ENCODE measurements around the gene SLC10A3.

The SLC10A3 gene

GRCh38 chrX:154471839-154472684 lies 18.4 kb downstream of the SLC10A3 start:
- Histone ChIP-seq H3K36me3 (ENCODE audit: control insufficient read depth, insufficient read depth, low read length) (no peaks in the 10 kb centered on the region; the same call in 1 of the 2 replicates), H3K4me3 (replicated peaks; ENCODE audit: low read depth, low read length) (no peak overlapping the region), H3K27me3 (replicated peaks; ENCODE audit: control insufficient read depth, insufficient read depth, low read length) (no peaks in the 10 kb centered on the region)
- TF ChIP-seq CTCF (IDR thresholded peaks at IDR 0.05; ENCODE audit: insufficient read depth, low read length, poor library complexity, severe bottlenecking): no peak
- no peak for DNase-seq (ENCODE audit: extremely low read depth, insufficient read length)

- no peak for DNase-seq (ENCODE audit: extremely low read depth, insufficient read length)
- Histone ChIP-seq H3K4me3 (replicated peaks; ENCODE audit: low read depth, low read length) (no peak overlapping the region), H3K36me3 (ENCODE audit: control insufficient read depth, insufficient read depth, low read length) (no peaks in the 10 kb centered on the region; the same call in 1 of the 2 replicates), H3K27me3 (replicated peaks; ENCODE audit: control insufficient read depth, insufficient read depth, low read length) (no peaks in the 10 kb centered on the region)
- no peak for TF ChIP-seq CTCF (IDR thresholded peaks at IDR 0.05; ENCODE audit: insufficient read depth, low read length, poor library complexity, severe bottlenecking)
Measured at GRCh38 chrX:154470914-154471568, 19.4 kb downstream of the SLC10A3 start.

- no peak for DNase-seq (ENCODE audit: extremely low read depth, insufficient read length)
- no peaks in the 10 kb centered on the region; the same call in 1 of the 2 replicates for H3K36me3 ChIP-seq (ENCODE audit: control insufficient read depth, insufficient read depth, low read length)
- H3K4me3 ChIP-seq (replicated peaks; ENCODE audit: low read depth, low read length): no peak overlapping the region
- no peak for TF ChIP-seq CTCF (IDR thresholded peaks at IDR 0.05; ENCODE audit: insufficient read depth, low read length, poor library complexity, severe bottlenecking)
- no peaks in the 10 kb centered on the region for H3K27me3 ChIP-seq (replicated peaks; ENCODE audit: control insufficient read depth, insufficient read depth, low read length)
Measured at GRCh38 chrX:154470434-154470833, 20.0 kb downstream of the SLC10A3 start.

- no peaks in the 10 kb centered on the region; the same call in 1 of the 2 replicates for H3K36me3 ChIP-seq (ENCODE audit: control insufficient read depth, insufficient read depth, low read length)
- no peak for TF ChIP-seq CTCF (IDR thresholded peaks at IDR 0.05; ENCODE audit: insufficient read depth, low read length, poor library complexity, severe bottlenecking)
Measured at GRCh38 chrX:154469880-154470279, 20.5 kb downstream of the SLC10A3 start.

GRCh38 chrX:154469114-154469513 lies 21.3 kb downstream of the SLC10A3 start:
- no peaks in the 10 kb centered on the region; the same call in 1 of the 2 replicates for H3K36me3 ChIP-seq (ENCODE audit: control insufficient read depth, insufficient read depth, low read length)
- no peak overlapping the region for H3K4me3 ChIP-seq (replicated peaks; ENCODE audit: low read depth, low read length)
- TF ChIP-seq CTCF (IDR thresholded peaks at IDR 0.05; ENCODE audit: insufficient read depth, low read length, poor library complexity, severe bottlenecking): no peak
- H3K27me3 ChIP-seq (replicated peaks; ENCODE audit: control insufficient read depth, insufficient read depth, low read length): no peaks in the 10 kb centered on the region
- no peak for DNase-seq (ENCODE audit: extremely low read depth, insufficient read length)

More at GRCh38 chrX:154469880-154470279, 20.5 kb downstream of the SLC10A3 start:
- Histone ChIP-seq H3K27me3 (replicated peaks; ENCODE audit: control insufficient read depth, insufficient read depth, low read length) (no peaks in the 10 kb centered on the region), H3K4me3 (replicated peaks; ENCODE audit: low read depth, low read length) (no peak overlapping the region)
- no peak for DNase-seq (ENCODE audit: extremely low read depth, insufficient read length)
